Right lobe of liver (tissue), 4 donors: ENCODE measurements around the gene FREM1.

Source experiments
- CTCF ChIP-seq, 4 donors: fragments of 200-600 bp in 3 of 4; fragments of 450-650 bp in 1 of 4; IDR thresholded peaks; one replicate each; pipeline versions ENCODE4 v1.5.1 to v1.8.0; 2016 to 2022; ENCODE audit warnings: antibody characterized with exemption in 4 of 4, mild to moderate bottlenecking in 2 of 4
- POLR2A ChIP-seq: fragments of 450-650 bp; IDR thresholded peaks from one replicate; pipeline ENCODE4 v1.6.1; 2017; ENCODE audit warnings: antibody characterized with exemption, mild to moderate bottlenecking
- donor health status: DM: no; HTN: no; CAD: no.
- donor health status: DM: no; HTN: no; CAD: no.
- donor health status: DM: no; HTN: yes; CAD: no.

GRCh38 chr9:14723301-14723700 is 186.9 kb downstream of the FREM1 start:
- TF ChIP-seq CTCF (IDR thresholded peaks at IDR 0.05) = no peak
- TF ChIP-seq POLR2A = no peak
